ENCODE data around the gene MGAT1.
"Not testable (repeated sequence)": the region's sequence is repeated elsewhere in the genome, so short reads cannot be mapped to it uniquely, and the experiment has no call there.

The MGAT1 gene

DNA sequence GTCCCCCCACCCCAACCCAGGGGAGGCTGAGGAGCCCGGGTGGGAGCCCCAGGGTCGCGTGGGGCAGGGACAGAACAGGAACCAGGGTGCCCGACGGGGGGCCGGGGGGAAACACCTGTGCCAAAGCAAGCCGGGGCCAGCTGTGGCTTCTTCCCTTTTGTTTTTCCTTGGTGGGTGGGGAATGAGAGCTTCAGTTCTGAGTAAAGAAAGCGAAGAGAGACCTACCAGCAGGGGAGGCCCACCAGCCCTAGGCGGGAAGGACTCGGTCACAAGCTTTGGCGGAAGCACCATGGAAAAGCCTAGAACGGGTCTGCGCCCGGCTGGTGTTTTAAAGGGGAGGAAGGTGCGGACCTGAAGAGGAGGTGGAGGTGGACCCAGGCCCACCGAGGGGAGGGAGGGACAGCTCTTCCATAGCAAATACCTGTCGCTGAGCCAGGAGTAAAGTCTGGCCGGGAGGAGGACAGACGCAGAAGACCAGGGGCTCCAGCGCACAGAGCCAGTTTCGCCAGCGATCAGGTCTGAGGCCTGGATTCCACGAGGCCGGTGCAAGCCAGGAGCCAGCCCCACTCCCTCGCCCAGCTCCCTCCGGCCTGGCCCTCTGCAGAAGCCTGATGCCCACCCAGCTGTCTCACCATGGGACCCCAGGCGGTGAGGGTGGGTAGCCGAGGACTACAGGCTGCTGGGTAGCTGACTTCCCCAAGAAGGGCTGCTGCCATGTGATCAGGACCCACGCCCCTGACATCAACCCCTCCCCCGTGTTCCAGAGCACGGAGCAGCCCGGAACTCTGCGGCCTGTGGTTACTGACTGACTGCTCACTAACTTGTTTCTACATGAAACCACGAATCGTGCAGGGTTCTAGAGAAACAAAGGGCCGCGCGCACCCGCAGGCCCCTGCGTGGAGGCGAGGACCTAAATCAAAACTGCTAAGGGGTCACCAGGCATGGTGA lies 849 bp upstream of the MGAT1 start:
- peak; percentile 16 for DNase-seq

DNA sequence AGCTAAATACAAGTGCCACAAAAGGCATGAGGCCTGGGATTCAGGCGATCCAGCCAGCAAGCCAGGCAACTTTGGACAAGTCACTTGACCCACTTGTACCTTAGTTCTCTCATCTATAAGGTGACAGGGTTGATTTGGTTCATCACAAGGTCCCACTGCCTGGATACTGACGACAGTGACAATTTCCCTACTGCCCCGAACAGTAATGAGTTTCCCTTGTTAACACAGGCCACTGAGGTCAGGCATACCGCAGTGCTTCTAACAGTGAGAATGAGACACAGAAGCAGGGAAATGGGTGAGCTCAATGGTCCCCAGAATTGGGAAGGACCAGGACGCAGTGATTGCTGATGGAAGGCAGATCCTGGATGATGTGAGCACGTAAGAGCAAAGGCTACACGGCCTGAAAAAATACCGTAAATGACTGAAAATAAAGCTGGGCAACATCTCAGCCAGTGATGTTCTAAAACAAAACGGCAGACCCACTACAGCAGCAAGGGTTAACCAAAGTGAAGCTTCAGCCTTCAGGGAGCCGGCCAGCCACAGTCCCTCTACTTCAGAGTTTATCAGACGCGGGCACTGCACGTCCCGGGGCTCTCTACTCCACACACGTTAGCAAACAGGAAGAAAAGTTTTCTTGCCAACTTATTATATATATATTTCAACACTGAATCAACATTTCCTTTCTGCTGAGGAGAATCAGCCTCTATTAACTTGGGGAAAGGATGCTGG lies 846 bp downstream of the MGAT1 start:
- DNase-seq, result no peak

DNA sequence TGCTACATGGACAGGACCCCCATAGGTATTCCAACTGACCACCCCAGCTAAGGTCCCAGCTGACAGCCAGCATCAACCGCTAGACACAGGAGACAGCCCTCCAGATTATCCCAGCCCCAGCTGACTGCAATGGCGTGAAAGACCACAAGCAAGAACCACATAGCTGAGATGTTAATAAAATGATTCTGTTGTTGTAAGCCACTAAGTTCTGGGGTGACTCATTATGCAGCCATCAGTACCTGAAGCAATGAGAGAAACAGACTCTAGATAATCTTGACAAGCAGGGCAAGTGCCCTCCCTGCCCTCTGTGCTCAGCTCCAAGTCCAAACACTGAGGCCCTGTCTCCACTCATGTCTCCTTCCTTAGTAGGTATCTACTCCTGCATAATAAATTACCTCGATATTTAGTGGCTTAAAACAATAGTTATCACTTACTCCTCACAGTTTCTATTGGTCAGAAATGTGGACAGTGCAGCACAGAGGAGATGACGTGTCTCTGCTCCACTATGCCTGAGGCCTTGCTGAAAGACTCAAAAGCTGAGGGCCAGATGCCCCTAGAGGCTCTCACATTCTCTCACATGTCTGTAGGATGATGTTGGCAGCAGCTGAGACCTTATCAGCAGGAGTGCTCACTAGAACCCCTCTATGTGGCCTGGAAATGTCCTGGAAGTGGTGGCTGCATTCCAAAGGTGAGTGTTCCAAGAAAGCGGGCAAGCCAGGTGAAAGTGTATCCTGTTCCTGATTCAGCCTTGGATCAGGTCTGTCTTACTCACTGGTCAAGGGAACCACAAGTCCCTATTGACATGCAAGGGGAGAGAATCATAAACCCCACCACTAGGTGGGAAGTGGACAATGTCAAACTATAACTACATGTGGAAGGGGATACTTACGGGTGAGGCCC lies 2.5 kb downstream of the MGAT1 start:
- DNase-seq, result peak; percentile 94

DNA sequence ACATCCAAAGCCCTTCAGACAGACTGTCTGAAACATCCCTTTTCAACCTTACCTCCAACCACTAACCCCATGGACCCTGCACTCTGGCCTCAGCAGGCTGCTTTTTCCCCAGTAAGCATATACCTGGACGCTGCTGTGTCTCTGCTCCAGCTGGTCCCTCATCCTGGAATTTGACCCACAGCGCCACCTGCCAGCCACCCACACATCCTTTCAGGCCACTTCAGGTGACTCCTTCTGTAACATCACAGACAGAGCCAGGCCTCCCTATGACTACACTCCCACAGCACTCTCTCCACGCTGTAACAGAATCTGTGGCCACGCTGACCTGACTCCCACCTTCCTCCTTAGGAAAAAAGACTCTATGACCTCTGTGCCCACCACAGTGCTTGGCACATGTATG lies 3.4 kb downstream of the MGAT1 start:
- no peak for DNase-seq

DNA sequence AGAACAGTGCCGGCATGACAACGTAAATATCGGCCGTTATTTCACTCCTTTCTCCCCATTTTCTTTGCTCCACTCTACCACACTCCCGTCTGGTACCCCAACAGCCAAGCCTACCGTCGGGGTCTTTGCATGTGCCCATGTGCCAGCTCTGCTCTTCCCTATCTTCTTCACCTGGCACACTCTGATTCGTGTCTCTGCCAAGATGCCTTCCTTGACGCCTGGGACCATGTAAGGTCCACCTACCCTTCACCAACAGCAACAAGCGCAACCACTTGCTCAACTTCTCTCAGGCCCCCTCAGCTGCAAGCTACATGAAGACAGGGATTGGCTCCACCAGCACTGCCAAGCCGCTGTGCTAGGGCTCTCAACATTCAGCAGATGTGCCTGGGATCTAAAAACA lies 4.4 kb downstream of the MGAT1 start:
- DNase-seq, result no peak

DNA sequence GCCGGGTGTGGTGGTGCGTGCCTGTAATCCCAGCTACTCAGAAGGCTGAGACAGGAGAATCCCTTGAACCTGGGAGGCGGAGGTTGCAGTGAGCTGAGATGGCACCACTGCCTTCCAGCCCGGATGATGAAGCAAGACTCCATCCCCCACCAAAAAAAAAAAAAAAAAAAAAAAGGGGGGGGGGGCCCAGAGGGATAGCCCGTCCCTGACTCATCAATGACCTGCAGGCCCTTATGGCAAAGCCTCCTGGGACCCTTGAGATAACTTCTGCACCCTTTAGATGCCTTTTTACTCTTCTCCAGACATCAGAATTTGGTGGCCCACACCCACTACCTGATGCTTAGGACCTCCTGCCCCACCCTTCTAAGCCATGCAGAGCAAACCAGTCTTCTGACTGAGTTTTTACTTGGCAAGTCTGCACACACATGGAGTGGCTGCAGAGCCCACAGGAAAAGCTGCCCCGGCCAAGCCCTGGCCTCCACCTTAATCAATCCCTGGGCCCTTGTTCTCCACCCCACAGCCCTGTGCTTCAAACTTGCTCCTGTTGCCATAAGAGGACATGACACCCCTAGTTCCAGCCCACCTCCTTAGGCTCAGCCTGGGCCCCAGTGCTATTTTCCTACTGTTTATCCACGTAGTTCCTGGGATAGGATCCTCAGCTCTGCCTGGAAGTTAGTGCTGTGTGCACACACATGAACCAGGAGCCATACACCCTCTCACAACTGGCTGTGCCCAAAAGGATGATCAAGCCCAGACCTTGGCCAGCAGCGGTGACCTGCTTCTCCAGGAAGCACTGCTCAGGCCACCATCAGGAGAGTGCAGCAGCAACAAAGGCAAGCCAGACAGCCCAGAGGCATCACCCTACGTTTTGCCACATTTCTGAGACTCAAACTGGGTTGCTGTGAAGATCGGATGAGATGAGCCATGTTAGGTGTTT lies 5.1 kb downstream of the MGAT1 start:
- DNase-seq, result no peak

DNA sequence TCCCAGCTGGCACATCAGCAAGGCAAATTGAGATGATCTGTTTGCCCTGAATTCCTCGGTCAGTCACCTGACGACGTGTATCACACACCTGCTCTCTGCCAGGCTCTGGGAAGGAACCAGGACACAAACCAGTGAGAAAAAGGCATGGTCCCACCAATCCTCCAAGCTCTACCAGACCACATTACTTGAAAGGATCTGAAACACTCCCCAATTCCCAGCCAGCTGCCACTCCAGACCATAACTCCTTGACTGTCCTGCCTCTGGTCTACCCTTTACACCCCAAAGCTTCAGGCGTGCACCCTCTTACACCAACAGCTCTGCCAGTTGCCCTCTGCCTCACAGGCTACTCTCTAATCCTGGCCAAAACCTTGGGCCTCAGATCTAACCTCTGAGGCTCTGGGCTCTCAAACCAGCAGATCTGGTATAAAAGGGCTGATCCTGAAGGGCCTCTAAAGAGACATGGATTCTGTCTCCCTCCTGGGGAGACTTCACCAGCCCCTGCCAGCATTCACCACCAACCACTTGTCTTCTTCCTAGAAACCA lies 6.8 kb downstream of the MGAT1 start:
- DNase-seq, result no peak

DNA sequence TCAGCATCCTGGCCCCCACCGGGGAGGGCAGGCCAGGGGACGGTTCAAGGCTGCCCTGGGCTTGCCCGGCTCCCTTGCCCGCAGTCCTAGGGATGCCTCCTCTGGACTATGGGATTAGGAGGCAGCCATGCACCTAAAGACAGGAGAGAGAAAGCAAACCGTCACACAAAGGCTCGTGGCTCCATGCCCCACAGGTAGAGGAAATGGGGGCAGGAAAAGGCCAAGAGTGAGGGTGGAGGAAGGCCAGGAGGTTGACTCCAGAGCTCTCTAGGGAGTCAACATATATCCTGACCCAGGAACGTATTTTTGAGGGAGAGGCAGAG lies 9.7 kb downstream of the MGAT1 start:
- no peak for DNase-seq

DNA sequence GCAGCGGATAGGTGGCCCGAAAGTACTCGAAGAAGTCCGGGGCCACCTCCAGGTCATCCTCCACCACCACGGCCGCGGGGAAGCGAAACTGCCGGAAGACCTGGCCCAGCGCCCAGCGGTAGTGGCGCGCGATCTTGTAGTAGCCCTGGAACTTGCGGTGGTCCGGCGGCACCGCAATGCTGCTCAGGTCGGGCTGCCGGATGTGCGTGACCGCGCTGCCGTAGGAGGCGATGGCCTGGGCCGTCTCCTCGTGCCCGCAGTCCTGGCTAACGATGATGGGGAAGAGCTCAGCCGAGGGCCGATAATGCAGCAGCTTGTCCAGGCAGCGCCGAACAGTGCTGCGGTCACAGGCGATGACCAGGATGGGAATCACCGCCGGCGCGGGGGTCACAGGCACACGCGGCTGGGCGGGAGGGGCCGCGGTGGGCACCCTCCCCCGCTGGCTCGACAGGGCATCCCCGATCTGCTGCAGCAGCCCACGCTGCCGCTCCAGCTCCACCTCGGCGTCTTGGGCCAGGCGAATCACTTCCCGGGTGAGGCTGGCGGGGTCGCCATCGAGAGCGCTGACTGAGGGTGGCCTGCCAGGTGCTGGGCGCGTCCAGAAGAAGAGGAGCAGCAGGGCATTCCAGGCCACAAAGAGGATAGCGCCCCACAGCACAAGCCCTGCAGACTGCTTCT lies 10.2 kb downstream of the MGAT1 start:
- DNase-seq, result no peak

DNA sequence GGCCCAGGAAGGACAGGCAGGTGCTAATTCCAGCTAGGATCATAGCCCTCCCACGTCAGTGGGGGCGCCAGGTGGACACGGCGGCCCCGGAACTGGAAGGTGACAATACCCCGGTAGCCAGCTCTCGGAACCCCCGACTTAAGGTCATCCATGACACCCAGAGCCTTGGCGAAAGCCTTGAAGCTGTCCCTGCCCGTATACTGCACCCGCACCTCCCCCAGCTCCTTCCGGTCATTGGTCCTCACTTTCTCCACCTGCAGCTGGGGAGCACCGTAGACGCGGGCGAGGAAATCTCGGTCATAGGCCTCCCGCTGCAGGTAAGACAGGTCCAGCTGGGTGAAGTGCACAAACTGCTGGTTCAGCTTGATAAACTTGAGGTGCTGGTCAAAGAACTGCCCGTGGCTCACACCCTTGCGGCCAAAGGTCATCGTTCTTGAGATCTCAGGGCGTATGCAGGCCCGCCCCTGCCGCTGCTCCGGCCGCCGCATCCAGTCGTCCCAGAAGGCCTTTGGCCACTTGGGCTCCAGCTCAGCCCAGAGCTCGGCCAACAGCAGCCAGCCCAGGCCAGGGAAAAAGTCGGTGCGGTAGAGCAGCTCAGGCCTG lies 10.9 kb downstream of the MGAT1 start:
- DNase-seq, result no peak

DNA sequence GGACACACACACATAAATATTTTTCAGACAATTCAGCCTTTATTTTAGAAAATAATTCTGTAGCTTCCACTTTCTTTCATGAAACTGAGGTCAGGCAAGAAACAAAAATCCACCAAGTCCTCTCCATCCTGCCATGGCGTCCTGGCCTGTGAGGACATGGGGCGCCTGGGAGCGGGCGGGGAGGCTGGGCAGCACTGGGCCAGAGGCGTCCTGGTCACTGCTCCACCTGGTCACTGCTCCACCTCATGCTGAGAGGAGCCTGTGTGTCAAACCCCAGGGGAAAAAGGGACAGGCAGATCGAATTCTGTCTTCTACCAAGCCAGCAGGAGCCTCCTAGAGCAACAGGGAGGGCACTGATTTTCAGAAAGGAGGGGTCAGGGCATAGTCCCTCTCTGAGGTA lies 12.1 kb downstream of the MGAT1 start:
- no peak for DNase-seq

DNA sequence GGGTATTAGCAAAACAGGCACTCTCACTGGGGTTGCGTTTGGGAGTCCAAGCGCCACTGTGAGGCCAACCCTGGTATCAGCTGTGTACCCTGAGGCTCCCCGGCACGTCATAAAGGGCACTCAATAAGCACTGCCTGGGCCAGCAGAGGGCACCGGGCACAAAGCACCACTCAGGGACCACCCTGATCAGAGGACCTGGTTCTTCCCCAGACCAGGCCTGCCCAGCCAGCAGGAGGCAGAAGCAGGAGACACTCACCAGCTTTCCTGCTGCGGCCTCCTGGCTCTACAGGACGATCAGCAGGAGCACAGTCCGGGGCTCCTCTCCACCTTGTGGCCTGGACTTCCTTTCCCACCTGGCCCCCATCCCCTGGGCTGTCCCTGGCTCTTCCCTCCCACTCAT lies 12.6 kb downstream of the MGAT1 start:
- no peak for DNase-seq

DNA sequence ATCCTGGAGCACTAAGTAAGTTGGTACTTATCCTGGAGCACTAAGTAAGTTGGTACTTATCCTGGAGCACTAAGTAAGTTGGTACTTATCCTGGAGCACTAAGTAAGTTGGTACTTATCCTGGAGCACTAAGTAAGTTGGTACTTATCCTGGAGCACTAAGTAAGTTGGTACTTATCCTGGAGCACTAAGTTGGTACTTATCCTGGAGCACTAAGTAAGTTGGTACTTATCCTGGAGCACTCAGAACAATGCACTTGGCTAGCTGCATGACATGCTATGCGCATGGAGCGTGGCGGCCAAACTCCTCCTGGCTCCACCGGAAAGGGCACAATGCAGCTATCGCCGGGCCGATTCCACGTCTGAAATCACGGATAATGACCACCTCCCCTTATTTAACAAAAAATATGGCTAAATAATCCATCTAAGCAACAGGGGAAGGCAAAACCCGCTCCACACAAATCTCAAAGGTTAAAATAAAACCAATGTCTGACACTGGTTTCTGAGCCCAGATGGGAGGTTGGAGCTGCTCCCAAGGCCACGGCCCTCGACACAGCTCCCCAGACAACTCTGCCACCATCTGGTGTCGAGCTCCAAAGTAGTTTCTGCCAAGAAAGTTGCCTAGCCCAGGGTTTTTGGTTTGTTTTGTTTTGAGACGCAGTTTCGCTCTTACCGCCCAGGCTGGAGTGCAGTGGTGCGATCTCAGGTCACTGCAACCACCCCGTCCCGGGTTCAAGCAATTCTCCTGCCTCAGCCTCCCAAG lies 13.8 kb downstream of the MGAT1 start:
- DNase-seq, result not testable (repeated sequence)

DNA sequence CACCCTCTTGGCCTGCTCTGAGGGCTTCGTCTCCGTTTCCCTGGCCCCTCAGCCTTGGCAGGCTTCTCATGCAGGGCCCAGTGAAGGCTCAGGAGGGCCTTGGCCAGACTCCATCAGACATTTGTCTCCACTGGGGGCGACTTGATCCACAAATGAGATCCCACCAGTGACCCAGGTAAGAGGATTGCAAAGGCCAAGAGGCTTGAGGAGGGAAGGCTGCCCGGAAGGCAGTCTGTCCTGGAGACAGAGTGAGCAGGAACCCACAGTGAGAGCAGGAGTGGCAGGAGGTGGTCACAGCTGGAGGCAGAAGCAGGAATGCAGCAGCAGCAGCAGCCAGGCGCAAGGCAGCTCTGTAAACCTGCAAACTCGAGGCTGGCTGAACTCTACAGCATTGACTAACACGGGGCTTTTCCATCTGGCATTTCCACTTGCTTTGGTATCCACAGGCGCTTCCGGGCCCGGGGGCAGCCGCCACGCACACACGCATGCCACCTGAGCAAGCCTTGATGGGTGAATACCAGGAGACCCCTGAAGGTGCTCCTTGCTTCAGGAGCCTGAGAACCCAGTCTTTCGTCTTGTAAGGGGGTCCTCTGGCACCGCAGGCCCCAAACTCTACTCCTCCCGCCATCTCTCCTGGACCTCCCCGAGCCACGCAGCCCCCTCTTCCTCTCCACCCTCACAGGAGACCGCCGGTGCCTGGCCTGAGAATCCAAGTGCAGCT lies 14.7 kb downstream of the MGAT1 start:
- peak; percentile 23 for DNase-seq

DNA sequence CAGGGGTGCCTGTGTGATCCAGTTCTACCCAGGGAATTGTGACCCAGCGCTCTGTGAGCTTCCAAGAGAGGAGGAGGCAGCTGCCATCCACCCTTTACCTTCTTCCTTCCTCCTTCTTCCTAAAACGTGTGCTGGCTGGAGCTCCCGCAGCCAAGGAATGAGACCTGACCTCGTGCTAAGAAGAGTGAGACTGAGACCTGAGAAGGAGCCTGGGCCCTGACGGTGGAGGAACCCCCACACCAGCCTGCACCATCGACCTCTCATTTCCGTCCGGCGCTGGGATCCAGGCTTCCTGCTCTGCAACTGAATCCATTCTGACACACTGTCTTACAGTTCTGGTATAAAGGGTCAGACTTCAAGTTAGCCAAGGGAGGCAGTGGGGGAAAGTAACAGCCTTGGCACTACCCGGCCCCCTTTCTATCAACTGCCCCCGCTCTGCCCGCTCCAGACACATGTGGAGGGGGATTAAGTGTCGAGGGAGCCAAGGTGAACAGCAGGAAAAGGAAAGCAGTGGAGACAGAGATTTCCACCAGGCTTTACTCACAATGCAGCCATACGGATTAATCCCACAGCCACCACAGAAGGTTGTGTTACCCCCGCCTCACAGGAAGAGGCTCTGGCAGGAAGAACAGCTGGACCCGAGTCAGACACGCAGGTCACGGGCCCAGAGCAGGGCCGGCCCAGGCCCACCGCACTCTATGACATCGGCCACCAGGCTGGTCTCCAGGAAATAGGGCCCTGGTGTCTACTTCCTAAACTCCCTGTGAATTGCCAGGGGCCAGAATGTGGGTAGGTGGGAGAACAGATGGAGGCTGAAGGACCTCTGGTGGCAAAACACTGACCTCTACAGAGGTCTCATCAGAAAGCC lies 15.8 kb downstream of the MGAT1 start:
- peak; percentile 15 for DNase-seq

DNA sequence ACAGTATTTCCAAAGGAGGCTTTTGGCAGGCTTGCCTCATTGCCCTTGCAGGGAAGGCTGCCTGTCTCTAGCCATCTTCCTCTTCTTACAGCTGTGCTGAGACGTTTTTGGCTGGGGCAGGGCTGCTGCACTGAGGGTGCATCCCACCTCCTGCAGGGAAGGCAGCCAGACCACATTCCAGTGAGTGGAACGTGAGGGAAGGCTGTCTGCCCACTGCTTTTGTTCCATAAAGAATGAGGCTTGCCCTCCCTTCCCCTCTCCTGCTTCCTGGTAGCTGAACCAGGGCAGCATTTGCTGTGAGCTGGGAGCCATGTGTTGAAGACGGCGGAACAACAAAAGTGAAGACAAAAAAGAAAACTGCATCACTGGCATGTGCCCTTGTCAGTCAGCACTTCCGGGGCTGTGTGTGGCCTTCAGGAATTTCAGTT lies 16.8 kb downstream of the MGAT1 start:
- DNase-seq, result peak; percentile 89

DNA sequence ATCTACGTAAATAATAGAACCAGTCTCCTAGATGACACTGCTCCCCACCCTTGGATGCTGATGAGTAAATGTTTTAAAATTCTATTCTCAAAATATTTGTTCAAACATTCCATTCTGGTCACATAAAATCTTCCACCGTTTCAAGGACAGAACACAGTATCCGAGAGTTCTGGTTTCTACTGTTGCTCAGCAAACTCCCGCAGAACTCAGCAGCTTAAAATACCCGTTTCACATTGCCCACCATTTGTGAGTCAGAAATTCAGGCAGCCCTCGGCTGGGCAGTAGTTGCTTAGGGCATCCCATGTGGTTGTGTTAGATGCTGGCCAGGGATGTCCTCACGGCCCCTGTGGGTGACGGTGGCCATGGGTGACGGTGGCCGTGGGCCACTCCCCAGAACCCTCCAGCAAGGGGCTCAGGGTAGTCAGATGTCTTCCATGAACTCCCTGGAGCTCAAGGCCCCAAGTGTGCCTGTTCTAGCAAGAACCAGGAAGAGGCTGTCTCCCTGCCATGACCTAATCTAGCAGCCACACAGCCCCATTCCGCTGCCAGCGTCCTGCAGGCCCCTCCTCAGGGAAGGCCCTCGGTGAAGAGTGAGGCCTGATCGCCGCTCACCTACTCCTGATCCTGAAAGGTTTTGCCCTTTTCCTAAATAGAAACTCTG lies 17.4 kb downstream of the MGAT1 start:
- DNase-seq, result peak; percentile 86

Data from EL (cell line).